CD4-positive, CD25-positive, alpha-beta regulatory T cell (primary cell): Measurements from ENCODE around the gene IDH2. TPM values are rescaled to one million over a fixed set of nuclear protein-coding genes. Genes with fewer than 3 reads are reported as not detected.

Experiments
- ATAC-seq, 2 donors: fragments of 150-1000 bp; cut with Tn5 transposase; one replicate each; pipeline ENCODE4 v1.10.0; 2021; ENCODE audit warnings: low read depth in 2 of 2, moderate number of reproducible peaks in 2 of 2, moderate library complexity in 1 of 2
- DNase-seq, 3 donors: peaks; one replicate each; pipeline versions ENCODE4 v3.0.0 to v3.0.0-alpha.2; 2012 to 2022; ENCODE audit warnings: mixed read lengths in 1 of 3
- H3K27ac ChIP-seq: one replicate; pipeline ENCODE4 v1.7.0; 2013; ENCODE audit warnings: mild to moderate bottlenecking, low read length; ENCODE audit not compliant: insufficient read depth, poor library complexity, severe bottlenecking
- H3K27me3 ChIP-seq: one replicate; pipeline ENCODE4 v1.7.0; 2013; ENCODE audit warnings: low read length; ENCODE audit not compliant: control insufficient read depth, insufficient read depth
- H3K36me3 ChIP-seq: one replicate; pipeline ENCODE4 v1.7.0; 2013; ENCODE audit warnings: mild to moderate bottlenecking, low read length, moderate library complexity; ENCODE audit not compliant: control insufficient read depth, insufficient read depth
- H3K4me1 ChIP-seq: 2 replicates; pipeline ENCODE4 v1.7.0; 2013; ENCODE audit warnings: mild to moderate bottlenecking, low read length; ENCODE audit not compliant: insufficient read depth, control insufficient read depth, poor library complexity, severe bottlenecking
- H3K4me3 ChIP-seq: one replicate; pipeline ENCODE4 v1.7.0; 2013; ENCODE audit warnings: low read depth, mild to moderate bottlenecking, low read length, moderate library complexity
- H3K9me3 ChIP-seq, 2 experiments: 1 replicate in 1 of 2; 2 replicates in 1 of 2; pipeline ENCODE4 v1.7.0; 2013; ENCODE audit warnings: low read length in 2 of 2, mild to moderate bottlenecking in 1 of 2, moderate library complexity in 1 of 2; ENCODE audit not compliant: control insufficient read depth in 2 of 2
- H3K27ac Mint-ChIP-seq, 3 donors: one replicate each; pipeline ENCODE4 v1.8.0; 2020 to 2022; ENCODE audit warnings: mild to moderate bottlenecking in 3 of 3, mixed read lengths in 3 of 3, moderate library complexity in 2 of 3
- H3K27me3 Mint-ChIP-seq: one replicate; pipeline ENCODE4 v1.8.0; 2022; ENCODE audit warnings: mild to moderate bottlenecking, mixed read lengths
- H3K36me3 Mint-ChIP-seq: one replicate; pipeline ENCODE4 v1.8.0; 2020; ENCODE audit warnings: mixed read lengths
- H3K4me1 Mint-ChIP-seq, 4 donors: one replicate each; pipeline ENCODE4 v1.8.0; 2020 to 2022; ENCODE audit warnings: mixed read lengths in 4 of 4, mild to moderate bottlenecking in 1 of 4
- H3K4me3 Mint-ChIP-seq, 4 donors: one replicate each; pipeline ENCODE4 v1.8.0; 2020 to 2022; ENCODE audit warnings: mild to moderate bottlenecking in 4 of 4, mixed read lengths in 4 of 4, moderate library complexity in 3 of 4
- H3K9me3 Mint-ChIP-seq, 7 donors: one replicate each; pipeline ENCODE4 v1.8.0; 2020 to 2022; ENCODE audit warnings: mixed read lengths in 7 of 7, mild to moderate bottlenecking in 3 of 7, moderate library complexity in 2 of 7
- polyA plus RNA-seq, 4 donors: library from polyadenylated mRNA; unstranded; fragments of 300-500 nt; fragmentation: Illumina TruSeq; gene quantifications; one replicate each; pipeline ENCODE4 v1.2.3, GENCODE V29; 2021
- total RNA-seq: library from RNA; stranded (reverse); gene quantifications from one replicate; pipeline ENCODE4 v1.2.3, GENCODE V29; 2022

Gene IDH2
- total and polyA plus RNA-seq, 5 donors from 2014 or later, result 60.8 to 123 (median 91.0) TPM

DNA sequence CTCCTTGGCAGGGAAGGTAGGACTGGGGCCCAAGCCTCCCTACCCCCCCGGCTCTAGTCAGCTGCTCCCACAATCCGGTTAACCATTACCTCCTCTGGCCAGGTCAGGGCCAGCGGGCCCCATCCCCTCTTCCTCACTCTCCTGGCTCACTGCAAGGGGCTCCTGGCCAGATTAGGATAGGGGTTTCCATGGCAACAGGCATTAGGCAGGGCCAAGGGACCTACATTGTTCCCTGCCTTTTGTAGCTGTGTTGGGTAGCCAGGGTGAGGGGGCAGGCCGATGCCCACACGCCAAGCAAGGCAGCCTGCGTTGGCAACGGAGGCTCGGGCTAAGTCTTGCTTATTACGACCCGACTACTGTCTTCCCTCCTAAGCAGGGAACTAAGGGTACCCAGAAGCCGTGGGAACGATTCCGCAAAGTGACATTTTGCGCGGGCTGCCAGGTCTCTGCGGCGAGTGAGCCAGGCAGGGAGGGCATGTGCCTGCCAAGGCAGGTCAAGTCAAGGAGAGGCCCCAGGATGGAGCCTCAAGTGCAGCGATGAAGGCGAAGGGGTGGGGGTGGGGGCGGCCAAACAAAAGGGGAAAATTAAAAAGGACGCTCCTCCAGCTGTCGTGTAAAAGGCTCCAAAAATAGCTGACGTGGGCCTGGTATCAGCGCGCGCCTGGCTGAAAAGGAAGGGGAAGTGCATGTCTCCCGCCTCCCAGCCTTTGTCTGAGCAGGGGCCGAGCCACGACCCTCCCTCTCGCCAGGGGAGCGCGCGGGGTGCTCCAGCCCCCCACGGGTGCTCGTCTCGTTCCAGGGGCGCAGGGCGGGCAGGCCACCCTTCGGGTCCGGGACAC is 919 bp downstream of the IDH2 start:
- peak overlapping the region; percentile 79 to 91 (median 90) for H3K4me3 Mint-ChIP-seq
- H3K9me3 ChIP-seq, result no peaks in the 10 kb centered on the region
- no peaks in the 10 kb centered on the region for H3K36me3 ChIP-seq
- DNase-seq, result peak; percentile 16 to 60 (median 34)
- peak overlapping the region; percentile 98 to 99 (median 99) for H3K27ac Mint-ChIP-seq
- H3K4me1 ChIP-seq, result peaks cover 58% of the 10 kb centered on the region
- H3K4me1 Mint-ChIP-seq, result peaks cover 11 to 65% (median 38%) of the 10 kb centered on the region in 4 donors
- H3K27me3 Mint-ChIP-seq, result peaks cover 8% of the 10 kb centered on the region
- H3K36me3 Mint-ChIP-seq, result no peaks in the 10 kb centered on the region
- H3K4me3 ChIP-seq, result peak overlapping the region; percentile 54
- H3K27me3 ChIP-seq, result no peaks in the 10 kb centered on the region
- H3K9me3 Mint-ChIP-seq, result peaks cover 0 to 4% (median 0%) of the 10 kb centered on the region in 7 donors
- H3K27ac ChIP-seq, result peak overlapping the region; percentile 96
- ATAC-seq, result no peak

DNA sequence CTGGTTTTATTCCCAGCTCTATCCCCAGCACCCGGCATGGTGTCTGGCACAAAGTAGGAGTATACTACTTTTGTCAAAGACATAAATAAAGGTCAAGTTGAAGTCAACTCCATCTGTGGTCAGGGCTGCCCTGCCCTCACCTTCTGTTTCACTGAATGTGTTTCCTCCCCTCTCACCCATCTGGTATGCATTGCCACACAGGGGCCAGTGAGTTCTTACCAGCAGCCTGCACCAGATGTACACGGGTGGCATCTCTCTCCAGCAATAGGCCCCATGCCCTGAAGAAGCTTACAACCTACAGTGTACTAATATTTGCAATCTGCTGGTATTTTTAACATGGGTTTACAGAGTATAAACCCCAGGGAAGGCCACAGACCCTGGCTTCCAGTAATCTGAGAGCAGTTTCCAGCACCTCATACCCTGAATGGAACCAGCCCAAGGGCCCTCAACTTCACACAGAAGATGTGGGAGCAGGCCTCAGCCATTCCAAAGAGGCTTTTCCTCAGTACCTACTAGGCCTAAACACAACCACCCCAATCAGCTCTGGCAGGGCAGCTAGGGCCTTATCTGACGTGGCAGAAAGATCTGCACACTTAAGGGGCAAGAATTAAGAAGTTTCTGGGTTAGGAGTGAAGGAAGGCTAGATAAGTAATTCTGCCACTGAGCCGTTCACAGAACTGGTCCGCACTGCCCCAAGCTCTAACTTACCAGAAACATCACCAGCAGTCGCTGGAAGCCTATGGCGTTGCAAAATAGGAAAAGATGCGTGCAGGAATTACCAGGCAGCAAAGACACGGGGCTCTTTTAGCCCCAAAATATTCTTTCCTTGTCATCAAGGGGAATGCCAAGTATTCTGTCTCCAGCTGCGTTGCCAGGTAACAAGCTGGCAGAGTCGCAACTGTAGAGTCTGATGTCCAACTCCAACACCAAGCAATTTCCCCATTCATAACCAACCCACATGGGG is 2.1 kb downstream of the IDH2 start:
- Histone ChIP-seq H3K9me3 (no peaks in the 10 kb centered on the region), H3K4me3 (peak overlapping the region; percentile 54), H3K36me3 (no peaks in the 10 kb centered on the region), H3K27me3 (no peaks in the 10 kb centered on the region), H3K27ac (peak overlapping the region; percentile 96), H3K4me1 (peaks cover 68% of the 10 kb centered on the region)
- Mint-ChIP-seq H3K27me3 (peaks cover 8% of the 10 kb centered on the region), H3K36me3 (no peaks in the 10 kb centered on the region), H3K4me1 (peaks cover 11 to 75% (median 47%) of the 10 kb centered on the region in 4 donors), H3K9me3 (peaks cover 0 to 4% (median 0%) of the 10 kb centered on the region in 7 donors), H3K4me3 (peak overlapping the region; percentile 79 to 91 (median 90)), H3K27ac (peak overlapping the region; percentile 98 to 99 (median 99))
- peak in 1 of 3 donors; percentile 55 for DNase-seq
- no peak for ATAC-seq

DNA sequence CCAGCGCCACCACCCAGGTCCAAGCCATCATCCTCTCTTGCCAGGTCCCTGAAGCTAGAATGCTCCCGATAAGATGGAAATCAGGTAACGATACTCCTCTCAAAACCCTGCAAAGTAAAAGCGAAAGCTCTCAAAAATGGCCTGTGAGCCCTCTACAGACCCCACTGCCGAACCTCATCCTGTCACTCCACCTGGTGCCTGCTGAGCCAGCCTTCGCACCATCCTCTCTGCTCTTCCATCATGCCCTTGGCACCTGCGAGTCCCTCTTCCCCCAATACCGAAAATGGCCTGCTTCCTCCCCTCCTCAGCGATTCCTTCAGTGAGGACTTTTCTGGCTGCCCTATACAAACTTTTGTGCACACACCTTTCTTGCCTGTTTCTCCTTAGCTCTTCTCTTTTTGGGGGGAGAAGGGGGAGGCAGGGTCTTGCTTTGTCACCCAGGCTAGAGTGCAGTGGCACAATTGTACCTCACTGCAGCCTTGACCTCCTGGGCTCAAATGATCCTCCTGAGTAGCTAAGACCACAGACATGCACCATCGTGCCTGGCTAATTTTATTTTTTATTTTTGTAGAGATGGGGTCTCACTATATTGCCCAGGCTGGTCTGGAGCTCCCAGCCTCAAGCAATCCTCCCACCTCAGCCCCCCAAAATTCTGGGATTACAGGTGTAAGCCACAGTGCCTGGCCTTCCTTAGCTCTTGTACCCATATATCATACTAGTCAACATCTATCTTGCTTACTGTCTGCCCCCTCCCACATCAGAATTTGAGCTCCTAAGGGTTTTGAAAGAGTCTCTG is 3.0 kb downstream of the IDH2 start:
- Histone ChIP-seq H3K9me3 (no peaks in the 10 kb centered on the region), H3K4me3 (peak overlapping the region; percentile 80), H3K27me3 (no peaks in the 10 kb centered on the region), H3K4me1 (peaks cover 70% of the 10 kb centered on the region), H3K27ac (peak overlapping the region; percentile 96), H3K36me3 (no peaks in the 10 kb centered on the region)
- DNase-seq (peak in 2 of 3 donors; percentile 57 to 84), ATAC-seq (peak; percentile 26 to 35)
- peaks cover 0 to 4% (median 0%) of the 10 kb centered on the region in 7 donors for H3K9me3 Mint-ChIP-seq
- peak overlapping the region; percentile 66 to 91 (median 85) for H3K4me3 Mint-ChIP-seq
- H3K27me3 Mint-ChIP-seq, result peaks cover 8% of the 10 kb centered on the region
- peak overlapping the region; percentile 98 to 99 (median 99) for H3K27ac Mint-ChIP-seq
- no peaks in the 10 kb centered on the region for H3K36me3 Mint-ChIP-seq
- H3K4me1 Mint-ChIP-seq, result peaks cover 11 to 82% (median 49%) of the 10 kb centered on the region in 4 donors

DNA sequence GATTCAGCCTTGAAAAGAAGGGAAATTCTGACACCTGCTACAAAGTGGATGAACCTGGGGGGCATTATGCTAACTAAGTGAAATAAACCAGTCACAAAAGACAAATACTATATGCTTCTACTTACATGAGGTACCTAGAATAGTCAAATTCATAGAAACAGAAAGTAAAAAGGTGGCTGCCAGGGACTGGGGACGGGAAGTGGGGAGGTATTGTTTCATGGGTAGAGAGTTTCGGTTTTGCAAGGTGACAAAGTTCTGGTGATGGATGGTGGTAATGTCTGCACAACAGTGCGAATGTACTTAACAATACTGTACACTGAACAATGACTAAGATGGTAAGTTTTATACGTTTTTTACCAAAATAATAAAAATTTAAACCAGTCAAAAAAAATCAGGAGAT is 4.8 kb downstream of the IDH2 start:
- Histone ChIP-seq H3K27me3 (no peaks in the 10 kb centered on the region), H3K4me3 (peak overlapping the region; percentile 86), H3K27ac (peak overlapping the region; percentile 96), H3K4me1 (peaks cover 66% of the 10 kb centered on the region), H3K9me3 (no peaks in the 10 kb centered on the region), H3K36me3 (no peaks in the 10 kb centered on the region)
- no peaks in the 10 kb centered on the region for H3K27me3 Mint-ChIP-seq
- H3K4me1 Mint-ChIP-seq, result peaks cover 11 to 81% (median 52%) of the 10 kb centered on the region in 4 donors
- ATAC-seq (peak; percentile 75 to 76), DNase-seq (peak; percentile 41 to 95 (median 82))
- H3K4me3 Mint-ChIP-seq, result peak overlapping the region; percentile 53 to 80 (median 78)
- H3K36me3 Mint-ChIP-seq, result no peaks in the 10 kb centered on the region
- peak overlapping the region; percentile 96 to 99 (median 98) for H3K27ac Mint-ChIP-seq
- H3K9me3 Mint-ChIP-seq, result peaks cover 0 to 1% (median 0%) of the 10 kb centered on the region in 7 donors

DNA sequence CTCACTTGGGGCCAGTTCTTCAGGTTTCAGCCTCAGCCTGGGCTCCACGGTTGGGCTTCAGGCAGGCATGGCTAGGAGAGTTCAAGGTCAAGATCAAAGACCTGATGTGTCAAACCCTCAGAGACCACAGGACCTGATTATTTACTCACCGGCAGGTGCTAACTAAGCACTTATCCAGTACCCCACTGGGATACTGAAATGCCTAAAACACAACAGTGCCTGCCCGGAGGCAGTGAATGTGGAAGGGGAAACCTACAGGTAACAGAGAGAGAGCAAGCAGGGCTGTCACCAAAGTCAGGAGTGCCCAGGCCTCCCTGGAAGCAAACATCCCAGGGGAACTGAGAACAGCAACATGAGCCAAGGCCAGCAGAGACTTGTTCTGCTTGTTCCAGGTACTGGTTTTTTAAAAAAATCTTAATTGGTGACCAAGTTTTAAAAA is 6.7 kb downstream of the IDH2 start:
- Mint-ChIP-seq H3K27me3 (no peaks in the 10 kb centered on the region), H3K36me3 (peaks cover 7% of the 10 kb centered on the region), H3K4me1 (peaks cover 11 to 78% (median 47%) of the 10 kb centered on the region in 4 donors), H3K9me3 (peaks cover 0 to 1% (median 0%) of the 10 kb centered on the region in 7 donors), H3K27ac (peak overlapping the region; percentile 90 to 99 (median 90)), H3K4me3 (peak overlapping the region; percentile 44 to 82 (median 62))
- DNase-seq (peak in 1 of 3 donors; percentile 36), ATAC-seq (no peak)
- Histone ChIP-seq H3K27me3 (no peaks in the 10 kb centered on the region), H3K36me3 (peaks cover 5% of the 10 kb centered on the region), H3K4me1 (peaks cover 54% of the 10 kb centered on the region), H3K27ac (peak overlapping the region; percentile 96), H3K4me3 (peak overlapping the region; percentile 2), H3K9me3 (no peaks in the 10 kb centered on the region)

DNA sequence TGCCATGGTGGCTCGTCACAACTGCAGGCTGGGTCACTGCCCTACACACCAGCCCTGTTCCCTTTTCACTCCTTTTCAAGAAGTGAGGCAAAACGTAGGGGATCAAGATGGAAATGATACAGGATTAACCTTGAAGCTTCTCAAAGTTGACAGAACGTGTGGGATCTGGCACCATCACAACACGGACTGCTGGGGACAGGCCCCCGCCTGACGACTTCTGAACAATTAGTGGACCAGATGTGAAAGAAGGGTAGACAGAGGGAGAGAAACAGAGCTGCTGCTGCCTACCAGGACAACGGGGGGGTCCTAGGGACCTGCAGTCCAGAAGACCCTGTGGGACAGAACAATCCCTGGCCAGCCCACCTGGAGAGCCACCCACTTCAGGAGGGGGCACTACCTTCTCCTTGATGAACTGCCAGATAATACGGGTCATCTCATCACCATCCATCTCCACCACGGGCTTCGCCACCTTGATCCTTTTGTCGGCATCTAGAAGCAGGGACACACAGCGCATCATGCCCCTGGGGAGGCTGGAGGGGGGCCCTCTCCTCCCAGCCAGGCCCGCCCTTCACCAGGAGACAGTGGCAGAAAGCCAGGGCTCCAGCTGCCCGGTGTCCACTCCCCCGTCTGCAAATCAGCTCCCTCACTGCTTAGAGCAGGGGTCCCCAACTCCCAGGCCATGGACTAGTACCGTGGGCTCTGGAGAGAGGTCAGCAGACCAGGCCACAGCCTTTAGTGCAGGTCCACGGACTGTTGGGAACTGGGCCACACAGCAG is 10.9 kb downstream of the IDH2 start:
- H3K27ac Mint-ChIP-seq, result no peak overlapping the region
- no peaks in the 10 kb centered on the region for H3K9me3 Mint-ChIP-seq
- ATAC-seq (no peak), DNase-seq (no peak)
- H3K27me3 Mint-ChIP-seq, result no peaks in the 10 kb centered on the region
- H3K9me3 ChIP-seq, result no peaks in the 10 kb centered on the region
- H3K27ac ChIP-seq, result no peak overlapping the region
- H3K27me3 ChIP-seq, result no peaks in the 10 kb centered on the region
- no peak overlapping the region for H3K4me3 ChIP-seq
- peaks cover 7 to 47% (median 17%) of the 10 kb centered on the region in 4 donors for H3K4me1 Mint-ChIP-seq
- no peak overlapping the region for H3K4me3 Mint-ChIP-seq
- H3K4me1 ChIP-seq, result peaks cover 12% of the 10 kb centered on the region
- peaks cover 19% of the 10 kb centered on the region for H3K36me3 Mint-ChIP-seq
- H3K36me3 ChIP-seq, result peaks cover 32% of the 10 kb centered on the region
